NCI-H187 treated with DMSO at 0.1 percent for 48 hours (cell line): Measurements from ENCODE around the gene FAM227B.
"Not testable (repeated sequence)": the region's sequence is repeated elsewhere in the genome, so short reads cannot be mapped to it uniquely, and the experiment has no call there.

Experiments used
- DNase-seq: peaks from one replicate; lab custom pipeline; 2025; lab: John Stamatoyannopoulos, UW

The FAM227B gene

DNA sequence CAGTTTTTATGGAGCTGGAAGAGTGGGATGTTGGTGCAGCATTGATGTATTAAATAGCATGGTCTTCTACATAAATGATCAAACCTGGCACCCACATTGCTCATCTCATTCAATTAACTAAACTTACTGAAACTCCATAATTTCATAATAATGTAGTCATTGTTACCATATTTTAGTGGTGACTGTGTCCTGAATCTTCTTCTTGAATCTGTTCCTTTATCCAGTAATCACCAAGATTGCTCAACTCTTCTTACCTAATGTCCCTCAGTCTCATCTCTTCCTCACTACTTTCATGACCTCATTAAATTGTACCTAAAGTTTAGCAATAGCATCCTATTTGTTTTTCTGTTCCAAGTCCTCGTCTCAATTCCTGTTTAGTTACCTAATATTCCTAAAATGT lies 127.8 kb downstream of the FAM227B start:
- DNase-seq = no peak

DNA sequence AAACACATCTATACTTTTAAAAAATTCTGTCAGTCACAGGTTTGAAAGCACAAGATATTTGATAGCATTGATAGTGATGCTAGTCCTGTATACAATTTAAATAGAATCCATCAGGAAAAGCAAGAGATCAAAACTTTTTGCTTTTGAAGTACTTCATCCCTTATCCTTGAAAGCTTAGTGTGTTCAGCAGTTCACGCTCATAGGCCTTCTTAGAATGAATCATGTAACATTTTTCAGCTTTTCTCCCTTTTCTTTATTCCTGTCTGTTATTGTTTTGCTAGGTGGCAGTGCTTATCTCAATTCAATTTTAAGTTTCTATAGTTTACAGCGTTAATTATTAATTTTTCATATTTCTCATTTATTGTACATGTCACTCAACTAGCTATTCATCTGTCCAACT lies 128.5 kb downstream of the FAM227B start:
- DNase-seq = no peak

GRCh38 chr15:49490966-49491365 lies 129.7 kb downstream of the FAM227B start:
- DNase-seq = no peak

DNA sequence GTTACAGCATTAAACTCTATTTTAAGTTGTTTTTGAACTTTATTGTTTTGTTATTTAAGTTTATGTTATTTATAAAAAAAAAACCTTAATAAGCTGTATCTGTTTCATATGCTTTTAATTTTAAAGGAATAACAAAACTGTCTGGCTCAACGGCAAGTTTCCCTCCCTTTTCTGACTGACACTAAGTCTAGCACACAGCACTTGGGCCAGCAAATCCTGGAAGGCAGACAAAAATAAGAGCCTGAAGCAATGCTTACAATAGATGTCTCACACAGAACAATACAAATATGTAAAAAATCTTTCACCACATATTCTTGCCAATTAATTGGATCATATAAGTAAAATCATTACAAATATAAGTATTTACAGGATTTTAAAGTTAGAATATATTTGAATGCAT lies 135.2 kb downstream of the FAM227B start:
- DNase-seq = not testable (repeated sequence)

DNA sequence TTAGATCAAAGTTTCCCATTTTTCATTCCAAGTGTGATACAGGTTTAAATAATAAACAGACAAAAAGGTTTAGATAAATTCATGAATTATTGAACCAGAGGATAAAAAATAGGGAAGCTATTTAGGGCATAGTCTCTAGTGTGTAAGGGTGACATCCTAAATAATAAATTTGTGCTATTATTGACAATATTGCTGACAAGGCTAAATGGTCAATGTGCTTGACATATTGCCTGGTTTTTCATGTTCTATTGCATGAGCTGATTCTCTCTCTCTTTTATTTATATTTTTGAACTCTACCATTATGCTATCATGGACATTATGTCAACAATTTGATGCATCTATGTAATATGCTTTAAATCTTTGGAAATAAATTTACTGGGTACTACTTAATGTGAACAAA lies 141.6 kb downstream of the FAM227B start:
- not testable (repeated sequence) for DNase-seq

- not testable (repeated sequence) for DNase-seq
Observed at GRCh38 chr15:49478021-49478420, 142.6 kb downstream of the FAM227B start.

GRCh38 chr15:49473031-49473430 lies 147.6 kb downstream of the FAM227B start:
- DNase-seq = no peak

DNA sequence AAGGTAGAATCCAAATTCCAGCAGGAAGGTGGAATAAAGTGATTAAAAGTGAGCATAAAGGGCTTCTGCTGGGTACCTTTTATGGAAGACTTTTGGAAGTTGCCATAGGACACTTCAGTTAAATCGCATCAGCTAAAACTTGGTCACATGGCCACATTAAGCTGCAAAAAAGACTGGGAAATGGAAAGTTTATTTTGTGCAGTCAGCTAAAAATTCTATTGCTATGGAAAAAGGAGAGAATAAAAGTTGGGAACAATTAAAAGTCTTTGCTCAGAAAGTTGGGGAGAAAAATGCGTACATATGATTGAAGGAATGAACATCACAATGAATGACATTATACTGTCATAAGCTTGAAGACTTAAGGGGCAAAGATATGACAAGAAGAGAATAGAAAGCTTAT lies 148.3 kb downstream of the FAM227B start:
- no peak for DNase-seq

DNA sequence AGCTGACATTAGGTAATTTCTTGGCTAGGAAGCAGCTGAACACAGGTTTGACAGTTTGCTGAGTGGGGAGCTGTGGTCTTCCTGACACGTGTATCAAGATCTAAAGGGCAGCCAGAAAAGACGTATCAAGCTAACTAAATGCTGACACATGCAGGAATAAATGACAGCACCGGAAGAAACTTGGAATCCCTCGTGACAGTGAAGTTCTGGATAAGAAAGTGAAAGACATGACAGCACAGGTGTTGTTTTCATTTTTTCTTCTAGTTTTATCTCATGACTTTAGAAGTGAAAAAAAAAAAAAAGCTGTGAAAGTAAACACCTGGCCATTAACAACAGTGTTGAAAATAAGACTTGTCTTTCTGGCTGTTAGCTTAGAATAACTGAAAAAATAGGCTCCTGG lies 148.9 kb downstream of the FAM227B start:
- DNase-seq = no peak

DNA sequence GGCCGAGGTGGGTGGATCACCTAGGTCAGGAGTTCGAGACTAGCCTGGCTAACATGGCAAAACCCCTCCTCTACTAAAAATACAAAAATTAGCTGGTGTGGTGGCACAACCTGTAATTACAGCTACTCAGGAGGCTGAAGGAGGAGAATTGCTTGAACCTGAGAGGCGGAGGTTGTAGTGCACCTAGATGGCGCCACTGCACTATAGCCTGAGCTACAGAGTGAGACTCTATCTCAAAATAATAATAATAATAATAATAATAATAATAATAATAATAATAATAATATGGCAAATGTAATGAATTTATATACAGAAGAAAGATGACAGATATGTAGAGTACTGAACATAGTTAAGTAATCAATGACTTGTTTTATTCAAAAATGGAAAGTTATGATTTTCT lies 149.4 kb downstream of the FAM227B start:
- DNase-seq = not testable (repeated sequence)

- no peak for DNase-seq
Observed at GRCh38 chr15:49468481-49468839, 152.2 kb downstream of the FAM227B start.

- no peak for DNase-seq
Observed at GRCh38 chr15:49467746-49468480, 152.7 kb downstream of the FAM227B start.

- no peak for DNase-seq
Observed at GRCh38 chr15:49466119-49466518, 154.5 kb downstream of the FAM227B start.

DNA sequence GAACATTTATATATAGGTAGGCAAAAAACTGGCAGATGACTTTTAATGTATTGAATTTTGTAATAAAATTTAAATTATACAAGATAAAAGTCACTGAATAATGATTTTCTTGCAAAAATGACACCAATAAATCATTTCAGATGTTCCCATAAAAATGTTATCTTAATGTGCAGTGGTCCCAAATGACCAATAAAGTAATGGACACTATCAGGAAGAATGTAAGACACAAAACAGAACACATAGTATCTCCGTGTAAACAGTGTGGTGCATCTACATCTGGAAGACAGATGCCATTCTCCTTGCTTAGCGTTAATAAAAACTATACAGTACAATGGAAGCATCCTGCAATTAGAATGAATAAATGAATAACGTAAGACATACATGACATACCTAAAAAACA lies 156.1 kb downstream of the FAM227B start:
- no peak for DNase-seq

DNA sequence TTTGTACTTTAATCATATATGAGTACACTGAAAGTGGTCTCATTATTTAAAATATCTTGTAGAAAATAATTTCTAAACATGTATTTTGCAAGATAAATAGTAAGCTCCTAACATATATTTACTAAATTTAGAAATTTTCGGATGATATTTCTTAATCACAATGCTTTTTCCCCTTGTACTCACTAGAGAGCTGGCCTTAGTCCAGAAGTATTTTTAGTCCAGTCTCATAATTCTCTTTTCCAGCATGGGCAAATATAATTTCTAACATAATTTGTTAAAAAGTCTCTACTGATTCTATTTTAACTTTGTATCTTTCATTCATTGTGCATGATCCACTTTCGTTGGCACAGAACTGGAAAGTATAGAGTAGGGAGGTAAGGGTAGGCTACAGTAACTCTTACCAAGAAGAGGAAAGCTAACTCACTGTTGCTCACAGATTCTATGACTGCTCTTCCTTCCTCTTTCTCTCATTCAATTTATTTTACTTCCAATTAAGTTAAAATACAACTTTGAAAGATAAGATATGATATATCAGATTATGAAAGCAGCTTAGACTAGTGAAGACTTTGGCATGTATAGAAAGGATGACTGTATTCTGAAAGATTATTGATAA lies 158.3 kb downstream of the FAM227B start:
- DNase-seq = no peak

DNA sequence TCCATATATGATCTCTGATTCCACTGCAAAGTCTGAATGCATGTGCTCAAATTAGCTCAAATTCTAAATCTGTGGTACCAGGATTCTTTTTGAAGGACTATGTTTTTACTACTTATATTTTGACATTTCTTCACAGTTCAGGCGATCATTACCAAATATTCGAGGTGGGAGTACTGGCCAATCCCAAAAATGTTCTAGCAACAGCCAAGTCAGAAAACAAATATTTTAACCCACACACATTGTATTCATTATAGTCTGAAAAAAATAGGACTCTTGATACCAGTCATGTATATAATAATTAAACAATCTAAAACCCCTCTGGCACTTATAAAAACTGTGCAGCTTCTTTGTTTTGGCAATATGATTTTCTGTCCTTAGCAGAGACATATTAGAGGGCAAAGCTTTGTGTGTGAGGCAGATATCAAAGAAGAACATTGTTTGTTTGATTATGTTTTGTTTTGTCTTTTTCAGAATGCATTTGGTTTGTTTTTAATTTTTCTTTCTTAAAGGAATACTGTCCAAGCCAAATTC lies 160.1 kb downstream of the FAM227B start:
- no peak for DNase-seq

GRCh38 chr15:49458145-49458544 lies 162.5 kb downstream of the FAM227B start:
- no peak for DNase-seq

DNA sequence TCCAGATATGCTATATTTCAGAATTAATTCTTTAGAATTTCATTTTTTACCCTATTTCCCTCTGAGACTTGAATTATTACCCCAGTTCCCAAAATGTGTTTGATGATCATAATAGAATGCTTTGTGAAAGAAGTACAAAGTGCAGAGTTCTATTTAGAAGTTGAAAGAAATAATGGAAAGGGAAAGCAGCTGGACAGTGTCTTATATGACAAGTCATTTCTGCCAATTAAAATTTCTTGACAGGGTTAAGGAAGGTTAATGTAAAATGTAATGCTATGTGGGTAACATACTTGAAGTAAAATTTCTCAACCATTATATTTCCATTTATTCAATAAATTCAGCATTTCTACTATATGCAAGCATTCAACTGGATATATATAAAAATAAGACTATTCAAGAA lies 164.5 kb downstream of the FAM227B start:
- no peak for DNase-seq

- DNase-seq = no peak
Observed at GRCh38 chr15:49452595-49452994, 168.0 kb downstream of the FAM227B start.

DNA sequence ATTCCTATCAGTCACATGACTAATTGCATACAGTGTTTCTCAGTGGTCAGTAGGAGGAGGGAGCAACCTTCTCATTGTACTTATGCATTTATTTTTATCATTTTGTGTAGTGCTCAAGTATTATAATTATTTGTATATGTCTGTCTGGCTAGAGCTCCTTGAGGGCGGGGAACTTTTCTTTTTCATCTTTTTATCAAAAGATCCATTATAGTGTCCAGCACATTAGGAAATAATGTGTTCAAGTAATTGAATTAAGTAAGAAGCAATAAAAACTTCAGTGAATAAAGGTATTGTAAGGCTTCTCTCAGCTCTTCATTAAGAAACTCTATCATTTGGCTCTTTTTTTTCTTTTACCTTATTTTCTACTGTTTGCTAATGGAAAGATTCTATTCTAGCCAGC lies 178.8 kb downstream of the FAM227B start:
- DNase-seq = no peak

DNA sequence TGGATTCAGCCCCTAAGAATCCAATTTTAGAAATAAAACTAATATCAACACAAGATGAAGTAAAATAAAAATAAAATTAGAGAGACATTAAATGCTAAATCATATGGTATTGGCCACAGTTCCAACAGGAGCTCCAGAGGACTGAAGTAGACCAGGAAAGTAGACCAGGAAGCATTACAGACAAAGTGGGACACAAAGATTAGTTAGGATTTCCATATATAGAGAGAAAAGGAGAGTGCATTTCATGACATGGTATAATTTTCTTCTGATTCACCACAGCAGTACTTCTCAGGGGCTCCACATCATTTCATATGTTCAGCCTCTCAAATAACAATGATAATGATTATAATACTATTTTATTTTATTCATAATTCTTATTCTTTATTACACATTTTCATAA lies 179.3 kb downstream of the FAM227B start:
- DNase-seq = no peak

- no peak for DNase-seq
Observed at GRCh38 chr15:49439678-49440395, 180.8 kb downstream of the FAM227B start.
